Transverse colon (tissue), 4 donors: ENCODE measurements around the gene DNAH1. TPM values are rescaled to one million over a fixed set of nuclear protein-coding genes. Genes with fewer than 3 reads are reported as not detected.

Source experiments
- DNase-seq: peaks from one replicate; pipeline ENCODE4 v3.0.0-alpha.2; 2019
- H3K27ac ChIP-seq, 4 donors: fragments of 200-600 bp; sonication (generic); 2 replicates each; pipeline ENCODE4 v1.5.1; 2016 to 2018; ENCODE audit warnings: inconsistent platforms in 4 of 4
- H3K27me3 ChIP-seq: fragments of 200-600 bp; sonication (generic); 2 replicates; pipeline ENCODE4 v1.5.1; 2017; ENCODE audit warnings: inconsistent platforms
- H3K36me3 ChIP-seq, 4 donors: fragments of 200-600 bp; sonication (generic); 2 replicates each; pipeline ENCODE4 v1.5.1; 2017 to 2019; ENCODE audit warnings: inconsistent platforms in 4 of 4
- H3K4me1 ChIP-seq, 4 donors: fragments of 200-600 bp; sonication (generic); 2 replicates each; pipeline ENCODE4 v1.5.1; 2017 to 2020; ENCODE audit warnings: inconsistent platforms in 4 of 4
- H3K4me3 ChIP-seq, 4 donors: fragments of 200-600 bp; sonication (generic); 1 replicate in 1 of 4; 2 replicates in 3 of 4; pipeline versions ENCODE4 v1.5.1 to v1.6.1; 2017 to 2019; ENCODE audit warnings: inconsistent platforms in 4 of 4
- H3K9me3 ChIP-seq, 2 donors: fragments of 200-600 bp; sonication (generic); 2 replicates each; pipeline ENCODE4 v1.5.1; 2017 to 2019; ENCODE audit warnings: inconsistent platforms in 2 of 2
- EP300 ChIP-seq: sonication (generic); formaldehyde crosslinking; IDR thresholded peaks from one replicate; pipeline ENCODE4 v1.6.1; 2017; ENCODE audit warnings: antibody characterized with exemption, low read depth
- POLR2A ChIP-seq: fragments of 450-650 bp; IDR thresholded peaks from one replicate; pipeline ENCODE4 v1.6.1; 2016; ENCODE audit warnings: antibody characterized with exemption, mild to moderate bottlenecking, moderate library complexity
- POLR2AphosphoS5 ChIP-seq, 3 donors: sonication (generic); formaldehyde crosslinking; IDR thresholded peaks; one replicate each; pipeline ENCODE4 v1.6.1; 2016; ENCODE audit warnings: antibody characterized with exemption in 3 of 3
- WGBS, 2 donors: methylation state at CpG; one replicate each; pipeline ENCODE4 v1.1.5; 2018; ENCODE audit warnings: low coverage in 1 of 2; 5-methylcytosine and 5-hydroxymethylcytosine counted together
- in situ Hi-C, 4 donors: fragments of 200-750 bp; cut with MboI; loops; one replicate each; pipeline versions ENCODE4 v1.15.0 to v1.15.1; 2017; ENCODE audit warnings: low sequenced_read_pairs in 3 of 4, low pct_ligation_motif_present in 1 of 4, low pct_unique_long_range_greater_than_20kb in 1 of 4
- intact Hi-C: fragments of 100-400 bp; cut with DNase I; formaldehyde crosslinking; loops from one replicate; pipeline ENCODE4 v1.15.1; 2023; ENCODE audit warnings: low total_unique reads
- total RNA-seq, 4 donors: library from RNA; depleted of rRNA; stranded (reverse); fragments of >200 nt; gene quantifications; one replicate each; pipeline ENCODE4 v1.1.0, GENCODE V29; 2016
- TF ChIP-seq, protein P1 (sequence below), 5 experiments: fragments of 200-600 bp in 3 of 5; fragments of 450-650 bp in 2 of 5; sonication (generic) in 3 of 5; IDR thresholded peaks; 1 replicate in 2 of 5; 2 replicates in 3 of 5; pipeline ENCODE4 v1.5.1; 2016 to 2017; ENCODE audit warnings: antibody characterized with exemption in 5 of 5, inconsistent platforms in 3 of 5, mild to moderate bottlenecking in 2 of 5, moderate library complexity in 1 of 5

The DNAH1 gene
- total RNA-seq, 4 donors from 2014 or later, result 17.6 to 102 (median 26.3) TPM

DNA sequence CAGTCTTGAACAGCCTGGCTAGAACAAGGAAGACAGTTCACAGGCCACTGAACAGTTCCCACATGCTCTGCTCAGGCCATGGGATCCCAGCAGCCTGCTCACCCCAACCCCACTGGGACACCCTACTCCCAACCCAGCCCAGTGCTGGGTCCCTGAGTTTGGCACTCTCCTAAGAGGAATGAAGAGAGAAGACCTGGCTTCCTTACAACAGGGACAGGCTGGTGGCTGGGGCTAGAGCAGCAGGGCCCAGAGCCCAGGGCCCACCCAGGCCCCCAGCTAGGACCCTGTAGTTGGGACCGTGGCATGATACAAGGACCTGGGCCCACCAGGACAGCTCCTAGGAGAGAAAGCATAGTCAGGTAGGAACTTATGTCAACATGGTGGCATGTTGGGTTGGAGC is 85.4 kb downstream of the DNAH1 start:
- TF ChIP-seq, protein P1, sequence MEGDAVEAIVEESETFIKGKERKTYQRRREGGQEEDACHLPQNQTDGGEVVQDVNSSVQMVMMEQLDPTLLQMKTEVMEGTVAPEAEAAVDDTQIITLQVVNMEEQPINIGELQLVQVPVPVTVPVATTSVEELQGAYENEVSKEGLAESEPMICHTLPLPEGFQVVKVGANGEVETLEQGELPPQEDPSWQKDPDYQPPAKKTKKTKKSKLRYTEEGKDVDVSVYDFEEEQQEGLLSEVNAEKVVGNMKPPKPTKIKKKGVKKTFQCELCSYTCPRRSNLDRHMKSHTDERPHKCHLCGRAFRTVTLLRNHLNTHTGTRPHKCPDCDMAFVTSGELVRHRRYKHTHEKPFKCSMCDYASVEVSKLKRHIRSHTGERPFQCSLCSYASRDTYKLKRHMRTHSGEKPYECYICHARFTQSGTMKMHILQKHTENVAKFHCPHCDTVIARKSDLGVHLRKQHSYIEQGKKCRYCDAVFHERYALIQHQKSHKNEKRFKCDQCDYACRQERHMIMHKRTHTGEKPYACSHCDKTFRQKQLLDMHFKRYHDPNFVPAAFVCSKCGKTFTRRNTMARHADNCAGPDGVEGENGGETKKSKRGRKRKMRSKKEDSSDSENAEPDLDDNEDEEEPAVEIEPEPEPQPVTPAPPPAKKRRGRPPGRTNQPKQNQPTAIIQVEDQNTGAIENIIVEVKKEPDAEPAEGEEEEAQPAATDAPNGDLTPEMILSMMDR (IDR thresholded peaks at IDR 0.05), result no peak
- no peak for TF ChIP-seq POLR2AphosphoS5 (IDR thresholded peaks at IDR 0.05)
- no peak for TF ChIP-seq EP300
- TF ChIP-seq POLR2A, result no peak
- Histone ChIP-seq H3K27ac (no peak overlapping the region), H3K36me3 (peaks cover 0 to 28% (median 14%) of the 10 kb centered on the region in 4 donors), H3K4me3 (no peak overlapping the region), H3K4me1 (peaks cover 2 to 11% (median 7%) of the 10 kb centered on the region in 4 donors), H3K27me3 (no peaks in the 10 kb centered on the region), H3K9me3 (no peaks in the 10 kb centered on the region)
- in situ Hi-C loops (no loop called here), intact Hi-C loops (no loop called here)
- 91% methylated on average over 1 of the region's 1 CpG; no CpG with 5 or more reads in 1 of the 2 donors for WGBS, 2 donors
- no peak for DNase-seq

DNA sequence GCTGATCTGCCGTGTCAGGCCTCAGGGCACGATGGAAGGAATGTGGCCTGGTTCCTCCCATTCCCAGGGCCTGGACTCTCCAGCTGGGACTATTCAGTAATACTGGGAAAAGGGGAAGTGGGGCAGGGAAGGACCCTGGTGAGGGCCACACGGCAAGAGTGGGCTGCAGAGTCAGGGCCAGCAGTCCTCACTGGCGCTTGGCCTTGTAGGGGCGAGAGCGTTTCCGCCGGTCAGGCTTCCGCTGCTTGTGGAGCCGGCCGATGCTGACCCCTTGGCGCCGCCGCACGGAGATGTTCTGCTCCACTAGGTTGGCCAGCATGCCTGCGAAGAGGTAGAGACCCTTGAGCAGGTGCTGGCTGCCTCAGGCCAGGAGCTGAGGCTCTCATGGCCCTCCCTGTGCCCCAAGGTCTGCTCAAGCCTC is 86.0 kb downstream of the DNAH1 start:
- Histone ChIP-seq H3K27me3 (no peaks in the 10 kb centered on the region), H3K9me3 (no peaks in the 10 kb centered on the region), H3K36me3 (peaks cover 0 to 28% (median 14%) of the 10 kb centered on the region in 4 donors), H3K4me1 (peaks cover 6 to 16% (median 12%) of the 10 kb centered on the region in 4 donors), H3K4me3 (no peak overlapping the region), H3K27ac (no peak overlapping the region)
- TF ChIP-seq, protein P1 (IDR thresholded peaks at IDR 0.05), result no peak
- TF ChIP-seq POLR2A, result no peak
- intact Hi-C loops, result no loop called here
- no peak for DNase-seq
- in situ Hi-C loops, result no loop called here
- WGBS, 2 donors, result 93% methylated on average over 16 of the region's 16 CpGs; no CpG with 5 or more reads in 1 of the 2 donors

DNA sequence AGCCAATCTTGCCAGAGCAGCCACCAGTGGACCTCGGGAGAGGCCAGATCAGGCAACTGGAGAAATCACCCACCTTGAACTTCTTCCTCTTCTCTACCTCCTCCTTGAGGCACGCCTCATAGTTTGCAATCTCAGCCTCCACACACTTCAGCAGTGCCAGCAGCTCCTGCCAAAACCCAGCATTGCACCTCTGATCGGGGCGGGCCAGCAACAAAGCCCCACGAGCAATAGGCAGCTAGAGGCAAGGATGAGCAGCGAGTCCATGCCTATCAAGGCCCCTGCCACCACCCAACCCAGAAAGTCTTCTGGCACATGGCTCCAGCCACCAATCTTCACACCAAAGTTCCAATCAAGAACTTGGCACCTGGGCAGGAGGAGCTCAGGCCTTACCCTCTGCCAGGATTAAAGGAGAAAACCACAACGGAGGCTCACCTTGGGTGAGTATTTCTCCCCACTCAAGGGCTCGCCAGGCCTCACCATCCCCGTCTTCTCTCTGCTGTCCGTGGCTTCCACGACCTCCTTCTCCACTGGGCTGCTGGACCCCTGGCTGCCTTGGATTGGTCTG is 86.7 kb downstream of the DNAH1 start:
- in situ Hi-C loops (no loop called here), intact Hi-C loops (no loop called here)
- no peak overlapping the region for H3K4me3 ChIP-seq
- H3K27me3 ChIP-seq, result no peaks in the 10 kb centered on the region
- peaks cover 0 to 30% (median 14%) of the 10 kb centered on the region in 4 donors for H3K36me3 ChIP-seq
- H3K4me1 ChIP-seq, result peaks cover 6 to 20% (median 13%) of the 10 kb centered on the region in 4 donors
- TF ChIP-seq, protein P1 (IDR thresholded peaks at IDR 0.05), result no peak
- TF ChIP-seq POLR2AphosphoS5 (IDR thresholded peaks at IDR 0.05) (no peak), EP300 (no peak), POLR2A (no peak)
- H3K27ac ChIP-seq, result no peak overlapping the region
- no peaks in the 10 kb centered on the region for H3K9me3 ChIP-seq
- 89 to 100% methylated on average over 1 to 11 of the region's 11 CpGs for WGBS, 2 donors
- no peak for DNase-seq

DNA sequence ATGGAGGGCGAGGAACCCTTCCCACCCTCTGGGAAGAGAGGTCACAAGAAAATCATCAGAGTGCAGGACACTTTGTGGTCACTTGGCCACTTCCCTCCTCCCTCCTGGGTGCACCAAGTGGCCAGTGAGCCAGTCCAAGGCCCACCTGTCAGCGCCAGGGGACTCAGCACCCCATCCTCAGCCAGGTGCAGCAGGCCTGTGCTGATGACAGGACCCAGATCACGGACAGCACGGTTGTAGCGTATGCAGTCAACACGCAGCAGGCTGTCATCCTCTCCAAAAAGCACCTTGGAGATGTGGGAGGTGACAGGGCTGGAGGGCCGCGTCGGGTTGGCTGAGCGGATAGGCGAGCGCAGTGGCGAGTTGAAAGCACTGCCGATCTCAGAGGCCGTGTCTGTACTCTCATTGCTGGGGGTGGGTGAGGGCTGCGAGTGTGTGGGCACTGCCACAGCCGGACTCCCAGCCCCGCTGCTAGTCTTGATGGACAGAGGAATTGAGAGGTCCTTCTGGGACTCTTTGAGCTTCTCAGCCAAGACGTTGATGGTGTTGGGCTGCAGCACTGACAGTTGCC is 87.2 kb downstream of the DNAH1 start:
- Histone ChIP-seq H3K9me3 (no peaks in the 10 kb centered on the region), H3K36me3 (peaks cover 0 to 30% (median 14%) of the 10 kb centered on the region in 4 donors), H3K27me3 (no peaks in the 10 kb centered on the region), H3K4me3 (no peak overlapping the region), H3K27ac (no peak overlapping the region), H3K4me1 (peaks cover 10 to 21% (median 16%) of the 10 kb centered on the region in 4 donors)
- 94% methylated on average over 19 of the region's 19 CpGs; no CpG with 5 or more reads in 1 of the 2 donors for WGBS, 2 donors
- DNase-seq, result no peak
- intact Hi-C loops, result no loop called here
- TF ChIP-seq POLR2AphosphoS5 (IDR thresholded peaks at IDR 0.05) (peak in 1 of 3 donors; percentile 5), POLR2A (no peak), EP300 (no peak)
- TF ChIP-seq, protein P1 (IDR thresholded peaks at IDR 0.05), result no peak
- in situ Hi-C loops, result no loop called here
